Colonic mucosa (tissue), 4 donors: ENCODE results near the gene SLC1A7. TPM values are rescaled to one million over a fixed set of nuclear protein-coding genes. Genes with fewer than 3 reads are reported as not detected.

Source experiments
- DNase-seq: peaks from one replicate; pipeline ENCODE4 v3.0.0-alpha.2; 2020
- H3K27ac ChIP-seq: fragments of 200-600 bp; one replicate; pipeline ENCODE4 v1.8.0; 2021
- H3K27me3 ChIP-seq: fragments of 200-600 bp; one replicate; pipeline ENCODE4 v1.8.0; 2021
- H3K36me3 ChIP-seq: fragments of 200-600 bp; one replicate; pipeline ENCODE4 v1.8.0; 2021
- H3K4me1 ChIP-seq: fragments of 200-600 bp; one replicate; pipeline ENCODE4 v1.8.0; 2021; ENCODE audit warnings: mild to moderate bottlenecking
- H3K4me3 ChIP-seq: fragments of 200-600 bp; one replicate; pipeline ENCODE4 v1.8.0; 2021
- H3K9ac ChIP-seq, 2 donors: one replicate each; pipeline ENCODE4 v1.7.0; 2013; ENCODE audit warnings: control low read depth in 2 of 2, low read depth in 2 of 2, low read length in 2 of 2
- H3K9me3 ChIP-seq: fragments of 200-600 bp; one replicate; pipeline ENCODE4 v1.8.0; 2021
- intact Hi-C: fragments of 100-400 bp; cut with DNase I; formaldehyde crosslinking; loops from one replicate; pipeline ENCODE4 v1.14.1; 2022
- total RNA-seq, 2 donors: library from RNA; stranded (reverse); fragmentation: NEBNext Ultra II Directional in 1 of 2; extraction: Animal tissue kit (Norgen Biotek cat#: 25700) in 1 of 2; gene quantifications; one replicate each; pipeline ENCODE4 v1.2.1, GENCODE V29; 2021
- TF ChIP-seq, protein P1 (sequence below): fragments of 200-600 bp; IDR thresholded peaks from one replicate; pipeline ENCODE4 v1.8.0; 2022; ENCODE audit warnings: antibody characterized with exemption, mild to moderate bottlenecking
- donor health status: healthy.
- donor health status: DM: no; HTN: no; CAD: no.
- donor health status: DM: no; HTN: no; CAD: no.

The SLC1A7 gene
- total RNA-seq, 2 donors from 2014 or later, result 0.50 to 1.1 TPM

DNA sequence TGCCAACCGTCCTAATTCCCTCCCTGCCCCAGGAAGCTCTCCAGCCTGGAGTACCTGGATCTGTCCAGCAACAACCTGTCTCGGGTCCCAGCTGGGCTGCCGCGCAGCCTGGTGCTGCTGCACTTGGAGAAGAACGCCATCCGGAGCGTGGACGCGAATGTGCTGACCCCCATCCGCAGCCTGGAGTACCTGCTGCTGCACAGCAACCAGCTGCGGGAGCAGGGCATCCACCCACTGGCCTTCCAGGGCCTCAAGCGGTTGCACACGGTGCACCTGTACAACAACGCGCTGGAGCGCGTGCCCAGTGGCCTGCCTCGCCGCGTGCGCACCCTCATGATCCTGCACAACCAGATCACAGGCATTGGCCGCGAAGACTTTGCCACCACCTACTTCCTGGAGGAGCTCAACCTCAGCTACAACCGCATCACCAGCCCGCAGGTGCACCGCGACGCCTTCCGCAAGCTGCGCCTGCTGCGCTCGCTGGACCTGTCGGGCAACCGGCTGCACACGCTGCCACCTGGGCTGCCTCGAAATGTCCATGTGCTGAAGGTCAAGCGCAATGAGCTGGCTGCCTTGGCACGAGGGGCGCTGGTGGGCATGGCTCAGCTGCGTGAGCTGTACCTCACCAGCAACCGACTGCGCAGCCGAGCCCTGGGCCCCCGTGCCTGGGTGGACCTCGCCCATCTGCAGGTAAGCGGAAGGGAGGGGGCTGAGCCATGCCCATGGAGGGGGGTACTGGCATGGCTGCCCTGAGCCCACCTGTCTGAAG, 63.9 kb downstream of the SLC1A7 start:
- Histone ChIP-seq H3K36me3 (no peaks in the 10 kb centered on the region), H3K4me3 (no peak overlapping the region), H3K27me3 (no peaks in the 10 kb centered on the region), H3K4me1 (no peaks in the 10 kb centered on the region), H3K27ac (no peak overlapping the region), H3K9ac (no peak overlapping the region), H3K9me3 (no peaks in the 10 kb centered on the region)
- intact Hi-C loops, result no loop called here
- no peak for DNase-seq
- TF ChIP-seq, protein P1, sequence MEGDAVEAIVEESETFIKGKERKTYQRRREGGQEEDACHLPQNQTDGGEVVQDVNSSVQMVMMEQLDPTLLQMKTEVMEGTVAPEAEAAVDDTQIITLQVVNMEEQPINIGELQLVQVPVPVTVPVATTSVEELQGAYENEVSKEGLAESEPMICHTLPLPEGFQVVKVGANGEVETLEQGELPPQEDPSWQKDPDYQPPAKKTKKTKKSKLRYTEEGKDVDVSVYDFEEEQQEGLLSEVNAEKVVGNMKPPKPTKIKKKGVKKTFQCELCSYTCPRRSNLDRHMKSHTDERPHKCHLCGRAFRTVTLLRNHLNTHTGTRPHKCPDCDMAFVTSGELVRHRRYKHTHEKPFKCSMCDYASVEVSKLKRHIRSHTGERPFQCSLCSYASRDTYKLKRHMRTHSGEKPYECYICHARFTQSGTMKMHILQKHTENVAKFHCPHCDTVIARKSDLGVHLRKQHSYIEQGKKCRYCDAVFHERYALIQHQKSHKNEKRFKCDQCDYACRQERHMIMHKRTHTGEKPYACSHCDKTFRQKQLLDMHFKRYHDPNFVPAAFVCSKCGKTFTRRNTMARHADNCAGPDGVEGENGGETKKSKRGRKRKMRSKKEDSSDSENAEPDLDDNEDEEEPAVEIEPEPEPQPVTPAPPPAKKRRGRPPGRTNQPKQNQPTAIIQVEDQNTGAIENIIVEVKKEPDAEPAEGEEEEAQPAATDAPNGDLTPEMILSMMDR, result no peak

DNA sequence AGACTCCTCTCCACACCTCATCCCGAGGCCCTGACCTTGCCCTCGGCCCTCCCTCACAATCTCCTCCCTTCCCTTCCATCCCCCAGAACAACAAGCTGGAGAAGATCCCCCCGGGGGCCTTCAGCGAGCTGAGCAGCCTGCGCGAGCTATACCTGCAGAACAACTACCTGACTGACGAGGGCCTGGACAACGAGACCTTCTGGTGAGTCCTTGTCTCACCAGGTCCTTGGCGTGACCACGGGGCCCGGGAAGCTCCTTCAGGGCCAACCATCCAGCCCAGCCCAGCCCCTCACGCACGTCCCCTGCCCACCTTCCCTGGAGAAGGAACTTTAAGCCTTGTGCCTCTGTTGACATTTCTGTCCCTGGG, 64.9 kb downstream of the SLC1A7 start:
- intact Hi-C loops, result no loop called here
- Histone ChIP-seq H3K9me3 (no peaks in the 10 kb centered on the region), H3K9ac (no peak overlapping the region), H3K4me3 (no peak overlapping the region), H3K4me1 (no peaks in the 10 kb centered on the region), H3K27me3 (no peaks in the 10 kb centered on the region), H3K27ac (no peak overlapping the region), H3K36me3 (no peaks in the 10 kb centered on the region)
- DNase-seq, result no peak
- TF ChIP-seq, protein P1, result no peak

DNA sequence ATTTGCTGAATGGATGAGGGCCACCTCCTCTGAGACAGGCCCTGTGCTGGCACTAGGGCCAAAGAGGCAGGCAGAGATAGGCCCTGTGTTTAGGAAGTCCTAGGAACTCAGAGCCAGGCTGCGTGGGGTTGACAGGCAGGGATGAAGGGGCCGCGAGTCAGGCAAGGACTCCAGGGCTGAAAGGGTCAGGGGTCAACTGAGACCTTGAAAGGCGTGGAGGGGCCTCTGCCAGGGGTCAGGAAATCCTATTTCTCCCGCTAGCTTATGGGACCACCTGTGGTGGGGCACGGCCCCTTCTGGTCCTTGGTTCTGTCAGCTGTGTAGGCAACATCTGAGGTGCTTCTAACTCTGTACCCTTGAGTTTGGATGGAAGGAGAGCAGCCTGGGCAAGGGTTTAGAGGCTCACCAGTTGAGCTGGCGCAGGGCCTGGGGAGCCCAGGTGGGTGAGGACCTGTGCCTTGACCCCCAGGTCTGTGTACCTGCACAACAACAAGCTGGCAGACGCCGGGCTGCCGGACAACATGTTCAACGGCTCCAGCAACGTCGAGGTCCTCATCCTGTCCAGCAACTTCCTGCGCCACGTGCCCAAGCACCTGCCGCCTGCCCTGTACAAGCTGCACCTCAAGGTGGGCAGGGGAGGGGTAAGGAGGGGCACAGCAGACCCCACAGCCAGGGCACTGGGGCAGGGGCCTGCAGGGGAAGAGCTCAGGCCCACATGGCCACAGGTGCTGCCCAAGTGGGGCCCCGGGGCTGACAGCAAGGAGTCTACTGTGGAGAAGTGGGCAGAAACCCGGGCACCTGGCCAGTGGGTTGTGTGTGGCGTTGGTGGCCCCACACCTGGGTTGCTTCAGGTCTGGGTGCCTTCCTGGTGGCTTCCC, 65.5 kb downstream of the SLC1A7 start:
- Histone ChIP-seq H3K27ac (no peak overlapping the region), H3K27me3 (no peaks in the 10 kb centered on the region), H3K4me1 (no peaks in the 10 kb centered on the region), H3K4me3 (no peak overlapping the region), H3K9ac (no peak overlapping the region), H3K9me3 (no peaks in the 10 kb centered on the region), H3K36me3 (no peaks in the 10 kb centered on the region)
- no peak for DNase-seq
- intact Hi-C loops, result no loop called here
- TF ChIP-seq, protein P1, result no peak

DNA sequence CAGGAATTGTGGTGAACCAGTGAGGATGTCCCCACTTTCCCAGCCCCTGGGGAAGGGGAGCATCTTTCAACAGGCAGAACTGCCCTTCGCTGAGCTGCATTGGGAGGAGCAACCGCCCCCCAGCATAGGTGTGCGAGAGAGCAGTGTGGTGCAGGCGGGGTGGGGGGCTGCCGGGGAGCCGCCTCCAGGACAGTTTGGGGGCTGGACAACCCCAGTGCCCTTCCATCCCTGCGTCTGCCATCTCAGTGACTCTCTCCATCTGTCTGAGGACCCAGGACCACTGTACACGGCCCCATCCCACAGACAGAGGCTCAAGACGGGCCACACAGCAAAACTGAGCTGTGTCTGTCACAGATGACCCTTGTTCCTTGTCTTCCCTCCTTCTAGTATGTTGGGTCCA, 66.3 kb downstream of the SLC1A7 start:
- no peaks in the 10 kb centered on the region for H3K9me3 ChIP-seq
- no peak overlapping the region for H3K4me3 ChIP-seq
- intact Hi-C loops, result no loop called here
- H3K27ac ChIP-seq, result no peak overlapping the region
- no peaks in the 10 kb centered on the region for H3K36me3 ChIP-seq
- TF ChIP-seq, protein P1, result no peak
- no peak overlapping the region for H3K9ac ChIP-seq
- no peaks in the 10 kb centered on the region for H3K4me1 ChIP-seq
- no peak for DNase-seq
- no peaks in the 10 kb centered on the region for H3K27me3 ChIP-seq

DNA sequence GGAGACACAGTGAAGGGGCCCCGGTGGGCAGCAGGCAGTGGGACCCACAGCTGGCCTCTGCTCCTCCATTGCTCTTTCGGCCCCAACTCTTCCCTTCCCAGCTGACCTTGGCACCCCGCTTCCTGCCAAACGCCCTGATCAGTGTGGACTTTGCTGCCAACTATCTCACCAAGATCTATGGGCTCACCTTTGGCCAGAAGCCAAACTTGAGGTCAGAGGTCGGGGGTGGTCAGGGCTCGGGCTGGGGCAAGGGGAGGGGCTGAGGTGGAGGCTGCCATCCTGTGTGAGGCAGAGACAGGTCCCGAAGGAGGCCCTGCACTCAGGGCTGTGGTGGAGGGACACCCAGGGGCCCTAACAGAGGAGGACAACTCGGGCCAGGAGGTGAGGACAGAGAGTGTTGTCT, 66.7 kb downstream of the SLC1A7 start:
- TF ChIP-seq, protein P1, result no peak
- intact Hi-C loops, result no loop called here
- no peaks in the 10 kb centered on the region for H3K9me3 ChIP-seq
- no peaks in the 10 kb centered on the region for H3K36me3 ChIP-seq
- H3K9ac ChIP-seq, result no peak overlapping the region
- H3K27ac ChIP-seq, result no peak overlapping the region
- no peaks in the 10 kb centered on the region for H3K4me1 ChIP-seq
- no peak for DNase-seq
- H3K27me3 ChIP-seq, result no peaks in the 10 kb centered on the region
- no peak overlapping the region for H3K4me3 ChIP-seq
